Colonic mucosa (tissue), 4 donors: ENCODE results near the gene HECTD1. TPM values are rescaled to one million over a fixed set of nuclear protein-coding genes. Genes with fewer than 3 reads are reported as not detected.

Experiments used
- DNase-seq: peaks from one replicate; pipeline ENCODE4 v3.0.0-alpha.2; 2020
- H3K27ac ChIP-seq: fragments of 200-600 bp; one replicate; pipeline ENCODE4 v1.8.0; 2021
- H3K27me3 ChIP-seq: fragments of 200-600 bp; one replicate; pipeline ENCODE4 v1.8.0; 2021
- H3K36me3 ChIP-seq: fragments of 200-600 bp; one replicate; pipeline ENCODE4 v1.8.0; 2021
- H3K4me1 ChIP-seq: fragments of 200-600 bp; one replicate; pipeline ENCODE4 v1.8.0; 2021; ENCODE audit warnings: mild to moderate bottlenecking
- H3K4me3 ChIP-seq: fragments of 200-600 bp; one replicate; pipeline ENCODE4 v1.8.0; 2021
- H3K9ac ChIP-seq, 2 donors: one replicate each; pipeline ENCODE4 v1.7.0; 2013; ENCODE audit warnings: control low read depth in 2 of 2, low read depth in 2 of 2, low read length in 2 of 2
- H3K9me3 ChIP-seq: fragments of 200-600 bp; one replicate; pipeline ENCODE4 v1.8.0; 2021
- intact Hi-C: fragments of 100-400 bp; cut with DNase I; formaldehyde crosslinking; loops from one replicate; pipeline ENCODE4 v1.14.1; 2022
- total RNA-seq, 2 donors: library from RNA; stranded (reverse); fragmentation: NEBNext Ultra II Directional in 1 of 2; extraction: Animal tissue kit (Norgen Biotek cat#: 25700) in 1 of 2; gene quantifications; one replicate each; pipeline ENCODE4 v1.2.1, GENCODE V29; 2021
- TF ChIP-seq, protein P1 (sequence below): fragments of 200-600 bp; IDR thresholded peaks from one replicate; pipeline ENCODE4 v1.8.0; 2022; ENCODE audit warnings: antibody characterized with exemption, mild to moderate bottlenecking
- donor health status: healthy.
- donor health status: DM: no; HTN: no; CAD: no.
- donor health status: DM: no; HTN: no; CAD: no.

HECTD1 gene
- total RNA-seq, 2 donors from 2014 or later, result 113 to 148 TPM

- Histone ChIP-seq H3K27ac (no peak overlapping the region), H3K4me1 (no peaks in the 10 kb centered on the region), H3K4me3 (no peak overlapping the region), H3K36me3 (peaks cover 13% of the 10 kb centered on the region), H3K9ac (no peak overlapping the region), H3K9me3 (no peaks in the 10 kb centered on the region), H3K27me3 (no peaks in the 10 kb centered on the region)
- no peak for DNase-seq
- intact Hi-C loops, result no loop called here
- TF ChIP-seq, protein P1, sequence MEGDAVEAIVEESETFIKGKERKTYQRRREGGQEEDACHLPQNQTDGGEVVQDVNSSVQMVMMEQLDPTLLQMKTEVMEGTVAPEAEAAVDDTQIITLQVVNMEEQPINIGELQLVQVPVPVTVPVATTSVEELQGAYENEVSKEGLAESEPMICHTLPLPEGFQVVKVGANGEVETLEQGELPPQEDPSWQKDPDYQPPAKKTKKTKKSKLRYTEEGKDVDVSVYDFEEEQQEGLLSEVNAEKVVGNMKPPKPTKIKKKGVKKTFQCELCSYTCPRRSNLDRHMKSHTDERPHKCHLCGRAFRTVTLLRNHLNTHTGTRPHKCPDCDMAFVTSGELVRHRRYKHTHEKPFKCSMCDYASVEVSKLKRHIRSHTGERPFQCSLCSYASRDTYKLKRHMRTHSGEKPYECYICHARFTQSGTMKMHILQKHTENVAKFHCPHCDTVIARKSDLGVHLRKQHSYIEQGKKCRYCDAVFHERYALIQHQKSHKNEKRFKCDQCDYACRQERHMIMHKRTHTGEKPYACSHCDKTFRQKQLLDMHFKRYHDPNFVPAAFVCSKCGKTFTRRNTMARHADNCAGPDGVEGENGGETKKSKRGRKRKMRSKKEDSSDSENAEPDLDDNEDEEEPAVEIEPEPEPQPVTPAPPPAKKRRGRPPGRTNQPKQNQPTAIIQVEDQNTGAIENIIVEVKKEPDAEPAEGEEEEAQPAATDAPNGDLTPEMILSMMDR, result no peak
These were observed 37.7 kb downstream of the HECTD1 start for GRCh38 chr14:31169877-31170276.

- TF ChIP-seq, protein P1, result no peak
- H3K9ac ChIP-seq, result no peak overlapping the region
- no peaks in the 10 kb centered on the region for H3K4me1 ChIP-seq
- intact Hi-C loops, result no loop called here
- no peak overlapping the region for H3K4me3 ChIP-seq
- H3K36me3 ChIP-seq, result no peaks in the 10 kb centered on the region
- no peak for DNase-seq
- no peaks in the 10 kb centered on the region for H3K27me3 ChIP-seq
- H3K27ac ChIP-seq, result no peak overlapping the region
- H3K9me3 ChIP-seq, result no peaks in the 10 kb centered on the region
These were observed 40.6 kb downstream of the HECTD1 start for GRCh38 chr14:31167032-31167431.

GRCh38 chr14:31166271-31166561 is 41.4 kb downstream of the HECTD1 start:
- no peaks in the 10 kb centered on the region for H3K9me3 ChIP-seq
- DNase-seq, result no peak
- no peak overlapping the region for H3K4me3 ChIP-seq
- H3K4me1 ChIP-seq, result no peaks in the 10 kb centered on the region
- no peaks in the 10 kb centered on the region for H3K27me3 ChIP-seq
- H3K36me3 ChIP-seq, result no peaks in the 10 kb centered on the region
- intact Hi-C loops, result no loop called here
- TF ChIP-seq, protein P1, result no peak
- H3K9ac ChIP-seq, result no peak overlapping the region
- H3K27ac ChIP-seq, result no peak overlapping the region

GRCh38 chr14:31164115-31164514 is 43.5 kb downstream of the HECTD1 start:
- DNase-seq, result no peak
- H3K36me3 ChIP-seq, result no peaks in the 10 kb centered on the region
- no peak overlapping the region for H3K9ac ChIP-seq
- no peaks in the 10 kb centered on the region for H3K4me1 ChIP-seq
- TF ChIP-seq, protein P1, result no peak
- no peak overlapping the region for H3K27ac ChIP-seq
- intact Hi-C loops, result no loop called here
- no peak overlapping the region for H3K4me3 ChIP-seq
- no peaks in the 10 kb centered on the region for H3K9me3 ChIP-seq
- H3K27me3 ChIP-seq, result no peaks in the 10 kb centered on the region

DNA sequence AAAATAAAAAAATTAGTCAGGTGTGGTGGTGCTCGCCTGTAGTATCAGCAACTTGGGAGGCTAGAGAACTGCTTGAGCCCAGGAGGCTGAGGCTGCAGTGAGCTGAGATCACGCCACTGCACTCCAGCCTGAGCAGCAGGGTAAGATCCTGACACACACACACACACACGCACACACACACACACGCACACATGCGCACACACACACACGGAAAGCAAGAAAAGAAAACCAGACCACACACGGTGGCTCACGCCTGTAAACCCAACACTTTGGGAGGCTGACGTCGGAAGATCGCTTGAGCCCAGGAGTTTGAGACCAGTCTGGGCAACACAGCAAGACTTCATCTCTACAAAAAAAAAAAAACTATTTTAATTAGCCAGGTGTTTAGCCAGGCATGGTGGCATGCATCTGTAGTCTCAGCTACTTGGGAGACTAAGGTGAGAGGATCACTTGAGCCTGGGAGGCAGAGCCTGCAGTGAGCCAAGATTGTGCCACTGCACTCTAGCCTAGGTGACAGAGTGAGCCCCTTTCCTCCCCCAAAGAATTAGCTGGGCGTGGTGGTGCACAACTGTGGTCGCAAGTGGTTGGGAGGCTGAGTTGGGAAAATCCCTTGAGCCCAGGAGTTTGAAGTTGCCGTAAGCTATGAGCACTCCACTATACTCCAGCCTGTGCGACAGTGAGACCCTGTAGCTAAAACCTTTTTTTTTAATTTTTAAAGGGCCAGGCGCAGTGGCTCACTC is 44.5 kb downstream of the HECTD1 start:
- peaks cover 5% of the 10 kb centered on the region for H3K36me3 ChIP-seq
- no peaks in the 10 kb centered on the region for H3K9me3 ChIP-seq
- no peak overlapping the region for H3K27ac ChIP-seq
- H3K9ac ChIP-seq, result no peak overlapping the region
- TF ChIP-seq, protein P1, result no peak
- no peak for DNase-seq
- no peaks in the 10 kb centered on the region for H3K27me3 ChIP-seq
- H3K4me3 ChIP-seq, result no peak overlapping the region
- no peaks in the 10 kb centered on the region for H3K4me1 ChIP-seq
- intact Hi-C loops, result no loop called here
